Ovary (tissue), 3 donors: Measurements from ENCODE around the gene RSU1.

Experiments used
- CTCF ChIP-seq, 3 donors: fragments of 450-650 bp in 2 of 3; fragments of 200-600 bp in 1 of 3; IDR thresholded peaks; one replicate each; pipeline versions ENCODE4 v1.5.1 to v1.8.0; 2016 to 2022; ENCODE audit warnings: antibody characterized with exemption in 3 of 3, mild to moderate bottlenecking in 1 of 3
- EP300 ChIP-seq: sonication (generic); formaldehyde crosslinking; IDR thresholded peaks from one replicate; pipeline ENCODE4 v1.6.1; 2017; ENCODE audit warnings: antibody characterized with exemption
- donor health status: DM: no; HTN: no; CAD: no.

- TF ChIP-seq CTCF (IDR thresholded peaks at IDR 0.05) = no peak
- TF ChIP-seq EP300 = no peak
Measured at GRCh38 chr10:16685551-16685950, 131.7 kb downstream of the RSU1 start.
